HG03025 (cell line): Measurements from ENCODE around the gene IGFBP5.

ENCODE experiments used
- ATAC-seq: cut with Tn5 transposase; IDR thresholded peaks from one replicate; pipeline ENCODE4 v1.9.1; 2021; ENCODE audit warnings: mild to moderate bottlenecking, moderate library complexity; ENCODE audit not compliant: unreplicated experiment, low FRiP score

IGFBP5 gene

GRCh38 chr2:216626168-216626874, 69.0 kb downstream of the IGFBP5 start:
- ATAC-seq, result no peak

DNA sequence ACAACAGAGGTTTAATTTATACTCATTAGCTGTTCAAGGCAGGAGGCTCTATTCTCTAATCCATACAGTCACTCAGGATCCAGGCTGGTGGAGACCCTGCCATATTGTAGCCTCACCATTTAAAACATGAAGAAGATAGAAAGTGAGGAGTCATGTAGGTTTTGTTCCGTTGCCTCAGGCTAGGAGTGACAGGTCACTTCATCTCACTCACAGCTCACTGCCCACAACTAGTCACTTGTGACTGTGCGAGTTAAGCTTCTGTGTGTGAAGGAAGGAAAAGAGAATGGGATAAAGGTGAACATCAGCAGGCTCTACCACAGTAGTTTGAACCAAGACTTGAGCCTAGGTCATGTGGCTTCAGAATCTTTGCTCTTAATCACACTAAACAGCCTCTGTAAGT, 71.1 kb downstream of the IGFBP5 start:
- ATAC-seq, result no peak

DNA sequence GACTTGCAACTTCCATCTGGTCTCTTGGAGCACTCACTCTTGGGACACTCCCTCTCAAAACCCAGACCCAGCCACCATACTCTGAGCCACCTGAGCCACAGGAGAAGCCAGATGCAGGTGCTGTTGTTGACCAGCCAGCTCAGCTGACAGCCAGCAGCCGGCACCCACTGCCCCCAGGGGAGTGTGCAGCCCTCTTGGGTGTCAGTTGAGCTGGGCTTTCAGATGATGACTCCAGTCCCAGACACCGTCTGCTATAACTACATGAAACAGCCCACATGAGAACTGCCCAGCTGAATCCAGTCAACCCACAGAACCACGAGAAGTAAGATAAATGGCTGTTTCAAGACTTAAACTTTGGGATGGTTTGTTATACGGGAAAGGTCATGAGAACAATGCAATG, 72.8 kb downstream of the IGFBP5 start:
- ATAC-seq, result no peak
